Muscle of leg (tissue), 11 donors: ENCODE data around the gene RGS3. TPM values are rescaled to one million over a fixed set of nuclear protein-coding genes. Genes with fewer than 3 reads are reported as not detected.

Source experiments
- DNase-seq: peaks from one replicate; pipeline ENCODE4 v3.0.0; 2013
- H3K27ac ChIP-seq: one replicate; pipeline ENCODE4 v1.5.1; 2013; ENCODE audit warnings: mild to moderate bottlenecking, low read length, control low read depth
- H3K27me3 ChIP-seq: one replicate; pipeline ENCODE4 v1.6.1; 2013; ENCODE audit warnings: low read length; ENCODE audit not compliant: control insufficient read depth, insufficient read depth
- H3K36me3 ChIP-seq: one replicate; pipeline ENCODE4 v1.6.1; 2013; ENCODE audit warnings: low read length; ENCODE audit not compliant: control insufficient read depth, insufficient read depth
- H3K4me1 ChIP-seq: one replicate; pipeline ENCODE4 v1.6.1; 2013; ENCODE audit warnings: low read length; ENCODE audit not compliant: control insufficient read depth, insufficient read depth
- H3K4me3 ChIP-seq: one replicate; pipeline ENCODE4 v1.5.1; 2013; ENCODE audit warnings: low read length, control low read depth
- H3K9me3 ChIP-seq: replicated peaks from 2 replicates; pipeline ENCODE4 v1.6.1; 2013; ENCODE audit warnings: low read depth, low read length; ENCODE audit not compliant: control insufficient read depth
- WGBS: methylation state at CpG from one replicate; pipeline ENCODE4 v1.1.5; 2013; ENCODE audit warnings: missing lambda C conversion rate; ENCODE audit not compliant: insufficient coverage; 5-methylcytosine and 5-hydroxymethylcytosine counted together
- polyA plus RNA-seq, 8 donors: library from polyadenylated mRNA; unstranded; fragments of 120-200 nt; gene quantifications; one replicate each; pipeline versions ENCODE4 v1.2.1 to v1.2.3, GENCODE V29; 2013; ENCODE audit warnings: inconsistent platforms in 1 of 8, low replicate concordance in 1 of 8; ENCODE audit not compliant: insufficient read length in 8 of 8, insufficient read depth in 1 of 8
- total RNA-seq: library from RNA; stranded (reverse); fragments of 120-200 nt; gene quantifications from one replicate; pipeline ENCODE4 v1.2.4, GENCODE V29; 2013

The RGS3 gene
- total and polyA plus RNA-seq, 9 donors, result 38.0 to 63.3 (median 49.1) TPM

DNA sequence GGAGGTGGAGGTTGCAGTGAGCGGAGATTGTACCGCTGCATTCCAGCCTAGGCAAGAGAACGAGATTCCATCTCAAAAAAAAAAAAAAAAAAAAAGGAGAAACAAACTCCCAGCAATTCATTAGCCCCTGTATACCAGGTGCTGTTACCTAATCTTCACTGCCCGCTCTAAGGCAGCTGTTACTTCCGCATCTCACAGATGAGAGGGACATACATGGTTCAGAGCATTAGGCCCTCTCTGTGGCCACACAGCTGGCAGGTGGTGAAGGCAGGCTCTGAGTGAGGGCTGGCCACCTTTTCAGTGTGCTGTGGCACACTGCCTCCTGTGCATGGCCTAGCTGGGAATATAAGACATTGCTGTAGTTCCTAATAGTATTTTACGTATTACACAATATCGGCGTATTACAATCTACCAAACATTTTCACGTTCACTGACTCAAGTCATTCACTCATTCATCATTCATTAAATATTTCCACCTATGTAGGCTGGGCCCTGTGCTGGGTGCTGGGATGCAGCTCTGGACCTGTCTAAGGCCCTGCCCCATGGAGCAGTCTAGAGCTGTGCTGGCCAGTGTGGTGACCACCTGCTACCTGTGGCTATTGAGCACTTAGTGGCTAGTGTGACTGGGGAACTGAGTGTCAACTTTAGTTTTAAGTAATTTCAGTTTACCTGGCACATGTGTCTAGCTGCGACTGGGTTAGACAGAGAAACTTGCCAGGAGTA, 35.8 kb downstream of the RGS3 start:
- H3K4me1 ChIP-seq, result peaks cover 8% of the 10 kb centered on the region
- no peaks in the 10 kb centered on the region for H3K36me3 ChIP-seq
- WGBS, result 93% methylated on average over 6 of the region's 10 CpGs
- no peak overlapping the region for H3K27ac ChIP-seq
- H3K27me3 ChIP-seq, result no peaks in the 10 kb centered on the region
- no peaks in the 10 kb centered on the region for H3K9me3 ChIP-seq
- no peak overlapping the region for H3K4me3 ChIP-seq
- no peak for DNase-seq

GRCh38 chr9:113499876-113500497, 36.5 kb downstream of the RGS3 start:
- Histone ChIP-seq H3K36me3 (no peaks in the 10 kb centered on the region), H3K4me3 (no peak overlapping the region), H3K27me3 (no peaks in the 10 kb centered on the region), H3K4me1 (peaks cover 14% of the 10 kb centered on the region), H3K9me3 (no peaks in the 10 kb centered on the region), H3K27ac (peak overlapping the region; percentile 21)
- WGBS, result 85% methylated on average over 2 of the region's 5 CpGs
- no peak for DNase-seq

GRCh38 chr9:113501129-113501686, 37.7 kb downstream of the RGS3 start:
- peak overlapping the region; percentile 56 for H3K27ac ChIP-seq
- H3K9me3 ChIP-seq, result no peaks in the 10 kb centered on the region
- H3K4me3 ChIP-seq, result peak overlapping the region; percentile 35
- H3K4me1 ChIP-seq, result peaks cover 14% of the 10 kb centered on the region
- no peak for DNase-seq
- H3K27me3 ChIP-seq, result no peaks in the 10 kb centered on the region
- no peaks in the 10 kb centered on the region for H3K36me3 ChIP-seq
- WGBS, result 87% methylated on average over 11 of the region's 20 CpGs

DNA sequence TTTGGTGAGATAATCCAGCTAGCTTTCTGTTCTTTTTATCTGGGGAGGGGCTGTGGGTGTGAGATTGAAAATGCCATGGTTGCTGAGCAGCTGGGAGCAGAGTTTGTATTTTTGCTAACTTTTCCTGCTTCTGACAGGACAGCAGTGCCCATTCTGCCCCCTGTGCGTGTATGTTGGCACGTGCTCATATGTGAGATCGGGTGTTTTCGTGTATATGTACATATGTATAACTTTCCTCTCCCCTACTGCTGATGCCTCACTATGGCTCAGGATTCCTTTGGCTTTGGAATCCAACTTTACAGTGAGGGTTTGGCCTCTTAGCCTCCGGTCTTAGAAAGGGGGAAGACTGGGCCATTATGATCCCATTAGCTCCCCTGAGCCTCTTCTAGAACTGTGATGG, 38.3 kb downstream of the RGS3 start:
- Histone ChIP-seq H3K36me3 (peaks cover 2% of the 10 kb centered on the region), H3K4me3 (peak overlapping the region; percentile 35), H3K9me3 (no peaks in the 10 kb centered on the region), H3K4me1 (peaks cover 14% of the 10 kb centered on the region), H3K27me3 (no peaks in the 10 kb centered on the region), H3K27ac (peak overlapping the region; percentile 56)
- DNase-seq, result no peak
- no CpG with 5 or more reads among the region's 5 CpGs for WGBS

DNA sequence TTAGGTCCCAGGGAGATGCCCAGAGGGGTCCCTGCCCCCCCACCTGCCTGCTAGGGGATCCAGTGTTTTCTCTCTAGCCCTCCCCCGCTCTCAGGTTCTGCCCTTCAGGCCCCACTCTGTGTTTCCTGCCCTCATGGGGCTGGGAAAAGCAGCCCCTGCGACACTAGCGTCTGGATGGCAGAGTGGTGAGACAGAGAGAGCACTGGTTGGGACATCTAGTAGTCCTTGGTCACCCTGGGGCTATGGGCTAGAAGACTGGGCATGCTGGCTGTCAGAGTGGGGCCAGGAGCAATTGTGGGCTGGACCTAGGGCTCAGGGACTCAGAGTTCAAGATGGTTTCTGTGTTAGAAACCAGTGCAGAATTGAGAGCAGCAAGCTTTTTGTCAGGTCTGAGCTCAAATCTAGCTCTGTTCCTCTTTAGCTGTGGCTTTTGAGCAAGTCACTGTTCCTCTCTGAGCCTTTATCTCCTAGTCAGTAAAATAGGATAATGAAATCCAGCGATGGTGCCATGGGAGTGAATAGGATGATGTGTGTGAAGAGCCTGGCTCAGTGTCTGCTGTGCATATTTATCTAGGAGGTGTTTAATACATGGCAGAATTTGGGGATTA, 39.0 kb downstream of the RGS3 start:
- H3K27ac ChIP-seq, result peak overlapping the region; percentile 75
- H3K27me3 ChIP-seq, result no peaks in the 10 kb centered on the region
- 70% methylated on average over 3 of the region's 4 CpGs for WGBS
- H3K4me3 ChIP-seq, result peak overlapping the region; percentile 35
- peaks cover 5% of the 10 kb centered on the region for H3K36me3 ChIP-seq
- no peak for DNase-seq
- peaks cover 14% of the 10 kb centered on the region for H3K4me1 ChIP-seq
- H3K9me3 ChIP-seq, result no peaks in the 10 kb centered on the region

DNA sequence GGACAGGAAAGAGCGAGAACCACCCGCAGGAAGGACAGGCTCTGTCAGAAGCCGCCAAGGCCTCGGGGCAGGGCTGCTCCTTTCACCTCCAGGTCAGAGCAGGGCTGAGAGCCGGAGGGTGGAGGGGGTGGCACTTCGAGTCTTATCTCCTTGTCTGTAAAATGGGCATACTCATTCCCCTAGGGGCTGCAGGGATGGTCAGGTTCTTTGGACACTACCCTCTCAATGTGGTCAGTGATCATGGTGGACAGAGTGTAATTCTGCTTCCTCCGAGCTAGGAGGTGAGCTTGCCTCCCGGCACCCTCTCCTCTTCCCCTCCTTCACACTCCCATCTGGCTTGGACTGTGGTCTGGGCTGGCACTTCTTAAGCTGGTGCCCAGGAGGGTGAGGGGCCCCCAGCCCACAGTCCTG, 39.6 kb downstream of the RGS3 start:
- H3K4me1 ChIP-seq, result peaks cover 18% of the 10 kb centered on the region
- DNase-seq, result no peak
- no peaks in the 10 kb centered on the region for H3K9me3 ChIP-seq
- H3K36me3 ChIP-seq, result peaks cover 5% of the 10 kb centered on the region
- peak overlapping the region; percentile 26 for H3K4me3 ChIP-seq
- H3K27ac ChIP-seq, result peak overlapping the region; percentile 75
- WGBS, result 87% methylated on average over 3 of the region's 8 CpGs
- no peaks in the 10 kb centered on the region for H3K27me3 ChIP-seq

DNA sequence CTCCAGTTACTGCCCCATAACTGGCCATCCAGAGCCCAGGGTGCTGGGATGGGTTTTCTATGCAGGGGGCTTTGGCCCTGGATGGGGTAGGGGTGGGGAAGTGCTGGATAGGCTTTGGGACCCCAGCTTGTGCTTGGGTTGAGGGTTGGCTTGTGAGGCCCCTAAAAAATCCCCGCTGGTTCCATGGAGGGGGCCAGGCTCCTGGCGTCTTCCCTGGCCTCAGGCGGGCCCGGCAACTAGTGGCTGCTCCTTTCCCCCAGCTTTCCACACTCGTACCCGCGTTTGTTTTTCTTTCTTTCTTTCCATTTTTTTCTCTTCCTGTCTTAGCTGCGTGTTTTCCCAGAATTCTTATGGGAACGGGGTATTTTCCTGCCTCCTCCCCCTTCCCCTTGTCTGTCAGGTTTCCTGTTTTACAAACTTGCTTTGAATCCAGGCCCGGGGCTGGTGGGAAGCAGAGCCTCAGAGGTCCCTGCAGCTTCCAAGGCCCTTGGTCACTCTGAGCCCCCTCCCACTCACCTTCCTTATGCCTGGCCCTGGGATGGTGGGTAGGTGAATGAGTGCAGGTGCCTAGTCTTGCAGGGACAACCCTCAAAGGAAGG, 40.2 kb downstream of the RGS3 start:
- Histone ChIP-seq H3K4me1 (peaks cover 23% of the 10 kb centered on the region), H3K9me3 (no peaks in the 10 kb centered on the region), H3K27me3 (no peaks in the 10 kb centered on the region), H3K27ac (peak overlapping the region; percentile 75), H3K36me3 (peaks cover 7% of the 10 kb centered on the region), H3K4me3 (peak overlapping the region; percentile 26)
- 43% methylated on average over 8 of the region's 10 CpGs for WGBS
- DNase-seq, result peak; percentile 56

GRCh38 chr9:113504725-113505590, 41.4 kb downstream of the RGS3 start:
- Histone ChIP-seq H3K9me3 (no peaks in the 10 kb centered on the region), H3K27ac (no peak overlapping the region), H3K36me3 (peaks cover 7% of the 10 kb centered on the region), H3K27me3 (no peaks in the 10 kb centered on the region), H3K4me1 (peaks cover 26% of the 10 kb centered on the region), H3K4me3 (no peak overlapping the region)
- DNase-seq, result no peak
- 60% methylated on average over 1 of the region's 9 CpGs for WGBS

DNA sequence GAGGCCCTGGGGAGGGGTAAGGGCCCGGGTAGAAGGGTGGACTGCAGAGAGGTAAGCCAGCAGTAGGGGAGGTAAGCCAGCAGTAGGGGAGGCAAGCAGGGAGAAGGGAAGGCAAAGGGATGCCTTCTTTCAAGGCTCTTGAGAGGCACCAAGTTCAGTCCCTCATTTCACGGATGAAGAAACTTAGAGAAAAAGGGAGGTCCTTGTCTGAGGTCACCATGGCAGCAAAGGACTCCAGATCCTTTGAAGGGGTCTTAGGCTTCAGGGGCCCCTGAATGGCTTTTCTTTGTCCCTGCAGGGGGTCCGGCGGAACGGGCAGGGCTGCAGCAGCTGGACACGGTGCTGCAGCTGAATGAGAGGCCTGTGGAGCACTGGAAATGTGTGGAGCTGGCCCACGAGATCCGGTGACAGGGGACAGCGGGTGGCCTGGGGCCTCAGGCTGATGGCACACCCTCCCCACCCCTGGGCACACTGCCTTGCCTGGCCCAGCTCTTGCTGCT, 42.6 kb downstream of the RGS3 start:
- H3K27ac ChIP-seq, result no peak overlapping the region
- H3K9me3 ChIP-seq, result no peaks in the 10 kb centered on the region
- no peak overlapping the region for H3K4me3 ChIP-seq
- peaks cover 26% of the 10 kb centered on the region for H3K4me1 ChIP-seq
- WGBS, result 56% methylated on average over 7 of the region's 9 CpGs
- H3K36me3 ChIP-seq, result peaks cover 7% of the 10 kb centered on the region
- DNase-seq, result no peak
- no peaks in the 10 kb centered on the region for H3K27me3 ChIP-seq
